Stimulated activated CD8-positive, alpha-beta memory T cell treated with anti-CD3 and anti-CD28 coated beads, Interleukin-15, amount 100 ng/mL, for 1 hour (primary cell): ENCODE results near the gene ZBTB16.

Experiments
- DNase-seq: peaks from one replicate; pipeline ENCODE4 v3.0.0-alpha.2; 2020; ENCODE audit warnings: low read depth

Gene ZBTB16

GRCh38 chr11:114130629-114131277 lies 71.2 kb downstream of the ZBTB16 start:
- no peak for DNase-seq

- no peak for DNase-seq
Measured at GRCh38 chr11:114131461-114131864, 72.0 kb downstream of the ZBTB16 start.

GRCh38 chr11:114132417-114132816 lies 72.9 kb downstream of the ZBTB16 start:
- DNase-seq, result no peak

- no peak for DNase-seq
Measured at GRCh38 chr11:114132944-114133394, 73.5 kb downstream of the ZBTB16 start.

- DNase-seq, result no peak
Measured at GRCh38 chr11:114133548-114134329, 74.2 kb downstream of the ZBTB16 start.

GRCh38 chr11:114134870-114135269 lies 75.4 kb downstream of the ZBTB16 start:
- DNase-seq, result no peak

GRCh38 chr11:114135737-114136151 lies 76.2 kb downstream of the ZBTB16 start:
- no peak for DNase-seq

- DNase-seq, result no peak
Measured at GRCh38 chr11:114136686-114137640, 77.5 kb downstream of the ZBTB16 start.

- DNase-seq, result no peak
Measured at GRCh38 chr11:114137838-114138237, 78.3 kb downstream of the ZBTB16 start.

- no peak for DNase-seq
Measured at GRCh38 chr11:114138411-114138810, 78.9 kb downstream of the ZBTB16 start.

GRCh38 chr11:114140826-114141225 lies 81.3 kb downstream of the ZBTB16 start:
- no peak for DNase-seq

GRCh38 chr11:114141863-114142580 lies 82.5 kb downstream of the ZBTB16 start:
- DNase-seq, result no peak

GRCh38 chr11:114142707-114143106 lies 83.2 kb downstream of the ZBTB16 start:
- DNase-seq, result no peak

- no peak for DNase-seq
Measured at GRCh38 chr11:114145166-114145775, 85.8 kb downstream of the ZBTB16 start.

- DNase-seq, result no peak
Measured at GRCh38 chr11:114147375-114148012, 88.0 kb downstream of the ZBTB16 start.

- no peak for DNase-seq
Measured at GRCh38 chr11:114148013-114148382, 88.5 kb downstream of the ZBTB16 start.

GRCh38 chr11:114149689-114150407 lies 90.3 kb downstream of the ZBTB16 start:
- no peak for DNase-seq

- DNase-seq, result no peak
Measured at GRCh38 chr11:114150671-114151070, 91.2 kb downstream of the ZBTB16 start.

GRCh38 chr11:114151631-114152030 lies 92.1 kb downstream of the ZBTB16 start:
- no peak for DNase-seq

GRCh38 chr11:114152162-114152561 lies 92.7 kb downstream of the ZBTB16 start:
- DNase-seq, result no peak
